DOHH2 (cell line): Measurements from ENCODE around the gene ANKS1B.

Experiments
- H3F3A ChIP-seq: fragments of 200-600 bp; sonication (generic), shearing (Covaris generic); 2 replicates; pipeline ENCODE4 v1.6.0; 2016; ENCODE audit warnings: antibody characterized with exemption, mild to moderate bottlenecking; ENCODE audit not compliant: control insufficient read depth, insufficient read depth
- H3K27ac ChIP-seq: fragments of 200-600 bp; sonication (generic); 2 replicates; pipeline ENCODE4 v1.5.1; 2014; ENCODE audit warnings: low read depth, mild to moderate bottlenecking, low read length, moderate library complexity
- H3K27me3 ChIP-seq: fragments of 200-600 bp; sonication (generic); 2 replicates; pipeline ENCODE4 v1.6.1; 2014; ENCODE audit warnings: mild to moderate bottlenecking, low read length, mixed read lengths; ENCODE audit not compliant: control insufficient read depth
- H3K36me3 ChIP-seq: fragments of 200-600 bp; sonication (generic); 2 replicates; pipeline ENCODE4 v1.6.1; 2014; ENCODE audit warnings: mild to moderate bottlenecking, low read length, moderate library complexity, mixed read lengths; ENCODE audit not compliant: control insufficient read depth
- H3K4me1 ChIP-seq: fragments of 200-600 bp; sonication (generic); 2 replicates; pipeline ENCODE4 v1.6.1; 2014; ENCODE audit warnings: mild to moderate bottlenecking, low read length, mixed read lengths; ENCODE audit not compliant: control insufficient read depth
- H3K4me2 ChIP-seq: fragments of 200-600 bp; sonication (generic); 2 replicates; pipeline ENCODE4 v1.6.0; 2014; ENCODE audit warnings: mild to moderate bottlenecking, low read length, moderate library complexity
- H3K4me3 ChIP-seq: fragments of 200-600 bp; sonication (generic); 2 replicates; pipeline ENCODE4 v1.5.1; 2014; ENCODE audit warnings: mild to moderate bottlenecking, low read length, mixed read lengths
- H3K79me2 ChIP-seq: fragments of 200-600 bp; sonication (generic); 2 replicates; pipeline ENCODE4 v1.6.1; 2014; ENCODE audit warnings: mild to moderate bottlenecking, low read length, mixed read lengths; ENCODE audit not compliant: control insufficient read depth
- H3K9me2 ChIP-seq: fragments of 200-600 bp; sonication (generic); replicated peaks from 2 replicates; pipeline ENCODE4 v1.6.1; 2014; ENCODE audit warnings: mild to moderate bottlenecking, low read length, mixed read lengths; ENCODE audit not compliant: control insufficient read depth
- H3K9me3 ChIP-seq: fragments of 200-600 bp; sonication (generic); 2 replicates; pipeline ENCODE4 v1.6.1; 2014; ENCODE audit warnings: antibody characterized with exemption, low read length, mixed read lengths; ENCODE audit not compliant: control insufficient read depth, insufficient read depth
- H4K20me1 ChIP-seq: fragments of 200-600 bp; sonication (generic); 2 replicates; pipeline ENCODE4 v1.6.0; 2014; ENCODE audit warnings: low read depth, mild to moderate bottlenecking, antibody characterized with exemption, low read length, moderate library complexity; ENCODE audit not compliant: control insufficient read depth, insufficient read depth
- EZH2phosphoT487 ChIP-seq: fragments of 200-600 bp; sonication (generic); IDR thresholded peaks from 2 replicates; pipeline ENCODE4 v1.6.1; 2017; ENCODE audit warnings: borderline replicate concordance, mild to moderate bottlenecking, antibody characterized with exemption, low read length, moderate library complexity, mixed read lengths
- TF ChIP-seq, protein P1 (sequence below): fragments of 200-600 bp; sonication (generic); IDR thresholded peaks from one replicate; pipeline ENCODE4 v1.5.1; 2014; ENCODE audit warnings: antibody characterized with exemption, mild to moderate bottlenecking, low read depth, low read length; ENCODE audit not compliant: poor library complexity, severe bottlenecking

Gene ANKS1B

GRCh38 chr12:98738539-98738938, 1246.2 kb downstream of the ANKS1B start:
- Histone ChIP-seq H3F3A (no peaks in the 10 kb centered on the region), H3K79me2 (no peaks in the 10 kb centered on the region), H3K9me3 (no peaks in the 10 kb centered on the region), H3K27ac (no peak overlapping the region), H3K9me2 (no peaks in the 10 kb centered on the region), H3K4me2 (no peak overlapping the region), H4K20me1 (no peaks in the 10 kb centered on the region), H3K4me1 (no peaks in the 10 kb centered on the region), H3K36me3 (no peaks in the 10 kb centered on the region; the same call in 1 of the 2 replicates), H3K4me3 (no peak overlapping the region), H3K27me3 (peaks cover 10% of the 10 kb centered on the region)
- no peak for TF ChIP-seq EZH2phosphoT487
- TF ChIP-seq, protein P1, sequence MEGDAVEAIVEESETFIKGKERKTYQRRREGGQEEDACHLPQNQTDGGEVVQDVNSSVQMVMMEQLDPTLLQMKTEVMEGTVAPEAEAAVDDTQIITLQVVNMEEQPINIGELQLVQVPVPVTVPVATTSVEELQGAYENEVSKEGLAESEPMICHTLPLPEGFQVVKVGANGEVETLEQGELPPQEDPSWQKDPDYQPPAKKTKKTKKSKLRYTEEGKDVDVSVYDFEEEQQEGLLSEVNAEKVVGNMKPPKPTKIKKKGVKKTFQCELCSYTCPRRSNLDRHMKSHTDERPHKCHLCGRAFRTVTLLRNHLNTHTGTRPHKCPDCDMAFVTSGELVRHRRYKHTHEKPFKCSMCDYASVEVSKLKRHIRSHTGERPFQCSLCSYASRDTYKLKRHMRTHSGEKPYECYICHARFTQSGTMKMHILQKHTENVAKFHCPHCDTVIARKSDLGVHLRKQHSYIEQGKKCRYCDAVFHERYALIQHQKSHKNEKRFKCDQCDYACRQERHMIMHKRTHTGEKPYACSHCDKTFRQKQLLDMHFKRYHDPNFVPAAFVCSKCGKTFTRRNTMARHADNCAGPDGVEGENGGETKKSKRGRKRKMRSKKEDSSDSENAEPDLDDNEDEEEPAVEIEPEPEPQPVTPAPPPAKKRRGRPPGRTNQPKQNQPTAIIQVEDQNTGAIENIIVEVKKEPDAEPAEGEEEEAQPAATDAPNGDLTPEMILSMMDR = no peak

GRCh38 chr12:98738002-98738401, 1246.7 kb downstream of the ANKS1B start:
- Histone ChIP-seq H3K4me3 (no peak overlapping the region), H4K20me1 (no peaks in the 10 kb centered on the region), H3K27me3 (peaks cover 10% of the 10 kb centered on the region), H3K4me1 (no peaks in the 10 kb centered on the region), H3K27ac (no peak overlapping the region), H3K4me2 (no peak overlapping the region), H3K36me3 (no peaks in the 10 kb centered on the region; the same call in 1 of the 2 replicates), H3K9me3 (no peaks in the 10 kb centered on the region), H3F3A (no peaks in the 10 kb centered on the region), H3K9me2 (no peaks in the 10 kb centered on the region), H3K79me2 (no peaks in the 10 kb centered on the region)
- no peak for TF ChIP-seq EZH2phosphoT487
- TF ChIP-seq, protein P1 = no peak

GRCh38 chr12:98737322-98737712, 1247.4 kb downstream of the ANKS1B start:
- Histone ChIP-seq H3K27me3 (peaks cover 10% of the 10 kb centered on the region), H3K27ac (no peak overlapping the region), H3K4me2 (no peak overlapping the region), H3K9me3 (no peaks in the 10 kb centered on the region), H3K4me1 (no peaks in the 10 kb centered on the region), H3K9me2 (no peaks in the 10 kb centered on the region), H3K4me3 (no peak overlapping the region), H3K79me2 (no peaks in the 10 kb centered on the region), H4K20me1 (no peaks in the 10 kb centered on the region), H3F3A (no peaks in the 10 kb centered on the region), H3K36me3 (no peaks in the 10 kb centered on the region; the same call in 1 of the 2 replicates)
- TF ChIP-seq, protein P1 = no peak
- no peak for TF ChIP-seq EZH2phosphoT487
